CD4-positive, alpha-beta T cell (primary cell): ENCODE data around the gene NOTCH2. TPM values are rescaled to one million over a fixed set of nuclear protein-coding genes. Genes with fewer than 3 reads are reported as not detected.
A peak's percentile ranks its signal among the peaks of the same experiment; 100 is the strongest.

ENCODE experiments used
- ATAC-seq: fragments of 200-7000 bp; cut with Tn5 transposase; one replicate; pipeline ENCODE4 v1.10.0; 2022; ENCODE audit warnings: mild to moderate bottlenecking; ENCODE audit not compliant: poor library complexity
- CTCF ChIA-PET: fragments of 350-600 bp; sonication (Branson Sonifier 250); formaldehyde crosslinking; loops from one replicate; lab custom pipeline; 2021; ENCODE audit warnings: antibody characterized with exemption, inconsistent platforms; lab: Charles Lee
- POLR2A ChIA-PET: fragments of 350-600 bp; sonication (Branson Sonifier 250); formaldehyde crosslinking; loops from one replicate; lab custom pipeline; 2021; ENCODE audit warnings: antibody characterized with exemption, inconsistent platforms; lab: Charles Lee
- DNase-seq, 14 experiments: peaks; one replicate each; pipeline ENCODE4 v3.0.0-alpha.2; 2013 to 2020; ENCODE audit warnings: mixed read lengths in 2 of 14
- H3K27ac ChIP-seq, 2 donors: one replicate each; pipeline versions ENCODE4 v1.5.1 to v1.7.0; 2013; ENCODE audit warnings: low read length in 2 of 2, low read depth in 1 of 2, mild to moderate bottlenecking in 1 of 2
- H3K27me3 ChIP-seq, 2 experiments: 1 replicate in 1 of 2; 2 replicates in 1 of 2; pipeline versions ENCODE4 v1.6.1 to v1.7.0; 2013; ENCODE audit warnings: low read length in 2 of 2, control low read depth in 1 of 2, mild to moderate bottlenecking in 1 of 2, moderate library complexity in 1 of 2; ENCODE audit not compliant: insufficient read depth in 2 of 2, control insufficient read depth in 1 of 2
- H3K36me3 ChIP-seq: one replicate; pipeline ENCODE4 v1.6.1; 2013; ENCODE audit warnings: low read length, control low read depth; ENCODE audit not compliant: insufficient read depth
- H3K4me1 ChIP-seq: one replicate; pipeline ENCODE4 v1.6.1; 2013; ENCODE audit warnings: low read length, control low read depth; ENCODE audit not compliant: insufficient read depth
- H3K4me3 ChIP-seq: one replicate; pipeline ENCODE4 v1.5.1; 2013; ENCODE audit warnings: mild to moderate bottlenecking, low read length, moderate library complexity
- H3K9me3 ChIP-seq, 2 experiments: 1 replicate in 1 of 2; 2 replicates in 1 of 2; pipeline versions ENCODE4 v1.6.1 to v1.7.0; 2013; ENCODE audit warnings: low read length in 2 of 2, mild to moderate bottlenecking in 2 of 2, control low read depth in 1 of 2, moderate library complexity in 1 of 2; ENCODE audit not compliant: control insufficient read depth in 1 of 2, insufficient read depth in 1 of 2
- H3K27ac Mint-ChIP-seq: one replicate; pipeline ENCODE4 v1.8.0; 2020; ENCODE audit warnings: mixed read lengths
- H3K27me3 Mint-ChIP-seq: one replicate; pipeline ENCODE4 v1.8.0; 2021; ENCODE audit warnings: mixed read lengths
- H3K36me3 Mint-ChIP-seq: one replicate; pipeline ENCODE4 v1.8.0; 2021; ENCODE audit warnings: low read depth, mixed read lengths
- H3K4me1 Mint-ChIP-seq: one replicate; pipeline ENCODE4 v1.8.0; 2021; ENCODE audit warnings: low read depth, mixed read lengths
- H3K4me3 Mint-ChIP-seq: one replicate; pipeline ENCODE4 v1.8.0; 2020; ENCODE audit warnings: mild to moderate bottlenecking, mixed read lengths
- H3K9me3 Mint-ChIP-seq: one replicate; pipeline ENCODE4 v1.8.0; 2020; ENCODE audit warnings: mixed read lengths
- intact Hi-C, 2 experiments: fragments of 100-400 bp; cut with DNase I in 1 of 2; cut with micrococcal nuclease in 1 of 2; formaldehyde crosslinking; loops; one replicate each; pipeline versions ENCODE4 v1.15.1 to v1.9.0; 2023 to 2025; cut with DNase I, micrococcal nuclease
- total RNA-seq, 174 experiments: library from RNA in 2 of 174; stranded (reverse) in 2 of 174; gene quantifications; one replicate each; pipeline ENCODE4 v1.2.3 and lab custom pipeline; 2021 to 2026
- TF ChIP-seq, protein P1 (sequence below): fragments of 200-600 bp; IDR thresholded peaks from one replicate; pipeline ENCODE4 v1.8.0; 2022; ENCODE audit warnings: antibody characterized with exemption, mild to moderate bottlenecking

NOTCH2 gene
- total RNA-seq, 2 experiments from 2014 or later: 27.5 to 29.4 TPM

- H3K9me3 Mint-ChIP-seq: no peaks in the 10 kb centered on the region
- H3K9me3 ChIP-seq: no peaks in the 10 kb centered on the region
- ChIA-PET CTCF (interaction anchor here (1.0 to 2.1 kb wide), 7 partner anchors 10 to 211 kb away, joined by 3 to 8 read pairs (median 4); no protein-coding TSS in a partner anchor), POLR2A (no interaction called here)
- H3K4me3 Mint-ChIP-seq: no peak overlapping the region
- H3K27me3 Mint-ChIP-seq: no peaks in the 10 kb centered on the region
- no peak overlapping the region for H3K27ac ChIP-seq
- ATAC-seq (no peak), DNase-seq (no peak)
- H3K36me3 ChIP-seq: peaks cover 64% of the 10 kb centered on the region
- H3K36me3 Mint-ChIP-seq: peaks cover 77% of the 10 kb centered on the region
- peaks cover 3% of the 10 kb centered on the region for H3K4me1 Mint-ChIP-seq
- no peaks in the 10 kb centered on the region for H3K4me1 ChIP-seq
- H3K4me3 ChIP-seq: no peak overlapping the region
- TF ChIP-seq, protein P1, sequence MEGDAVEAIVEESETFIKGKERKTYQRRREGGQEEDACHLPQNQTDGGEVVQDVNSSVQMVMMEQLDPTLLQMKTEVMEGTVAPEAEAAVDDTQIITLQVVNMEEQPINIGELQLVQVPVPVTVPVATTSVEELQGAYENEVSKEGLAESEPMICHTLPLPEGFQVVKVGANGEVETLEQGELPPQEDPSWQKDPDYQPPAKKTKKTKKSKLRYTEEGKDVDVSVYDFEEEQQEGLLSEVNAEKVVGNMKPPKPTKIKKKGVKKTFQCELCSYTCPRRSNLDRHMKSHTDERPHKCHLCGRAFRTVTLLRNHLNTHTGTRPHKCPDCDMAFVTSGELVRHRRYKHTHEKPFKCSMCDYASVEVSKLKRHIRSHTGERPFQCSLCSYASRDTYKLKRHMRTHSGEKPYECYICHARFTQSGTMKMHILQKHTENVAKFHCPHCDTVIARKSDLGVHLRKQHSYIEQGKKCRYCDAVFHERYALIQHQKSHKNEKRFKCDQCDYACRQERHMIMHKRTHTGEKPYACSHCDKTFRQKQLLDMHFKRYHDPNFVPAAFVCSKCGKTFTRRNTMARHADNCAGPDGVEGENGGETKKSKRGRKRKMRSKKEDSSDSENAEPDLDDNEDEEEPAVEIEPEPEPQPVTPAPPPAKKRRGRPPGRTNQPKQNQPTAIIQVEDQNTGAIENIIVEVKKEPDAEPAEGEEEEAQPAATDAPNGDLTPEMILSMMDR: no peak
- intact Hi-C loops: loop anchor here in 1 of 2 experiments (5.0 kb wide), 1 partner anchor 161 kb away; no protein-coding TSS in a partner anchor
- no peaks in the 10 kb centered on the region for H3K27me3 ChIP-seq
- H3K27ac Mint-ChIP-seq: no peak overlapping the region
These were observed 100.9 kb downstream of the NOTCH2 start for GRCh38 chr1:119968601-119969000.

- Mint-ChIP-seq H3K4me3 (no peak overlapping the region), H3K27ac (peak overlapping the region; percentile 16), H3K9me3 (no peaks in the 10 kb centered on the region), H3K27me3 (no peaks in the 10 kb centered on the region), H3K4me1 (peaks cover 3% of the 10 kb centered on the region), H3K36me3 (peaks cover 77% of the 10 kb centered on the region)
- H3K27ac ChIP-seq: no peak overlapping the region
- ChIA-PET POLR2A (no interaction called here), CTCF (interaction anchor here (0.7 to 2.1 kb wide), 9 partner anchors 11 to 212 kb away, joined by 3 to 8 read pairs (median 4); no protein-coding TSS in a partner anchor)
- H3K9me3 ChIP-seq: no peaks in the 10 kb centered on the region
- H3K27me3 ChIP-seq: no peaks in the 10 kb centered on the region
- H3K4me3 ChIP-seq: no peak overlapping the region
- ATAC-seq (peak; percentile 99), DNase-seq (peak; percentile 55 to 83 (median 70))
- no peaks in the 10 kb centered on the region for H3K4me1 ChIP-seq
- TF ChIP-seq, protein P1: peak; percentile 94
- H3K36me3 ChIP-seq: peaks cover 69% of the 10 kb centered on the region
- intact Hi-C loops: loop anchor here in 1 of 2 experiments (5.0 kb wide), 1 partner anchor 161 kb away; no protein-coding TSS in a partner anchor
These were observed 101.4 kb downstream of the NOTCH2 start for GRCh38 chr1:119968068-119968492.

GRCh38 chr1:119966681-119967080 is 102.8 kb downstream of the NOTCH2 start:
- H3K27me3 ChIP-seq: no peaks in the 10 kb centered on the region
- peaks cover 3% of the 10 kb centered on the region for H3K4me1 Mint-ChIP-seq
- no peaks in the 10 kb centered on the region for H3K4me1 ChIP-seq
- ChIA-PET POLR2A (no interaction called here), CTCF (no interaction called here)
- H3K27me3 Mint-ChIP-seq: no peaks in the 10 kb centered on the region
- DNase-seq (no peak), ATAC-seq (no peak)
- no peak overlapping the region for H3K27ac Mint-ChIP-seq
- TF ChIP-seq, protein P1: no peak
- H3K4me3 ChIP-seq: no peak overlapping the region
- H3K9me3 ChIP-seq: no peaks in the 10 kb centered on the region
- no peak overlapping the region for H3K27ac ChIP-seq
- peaks cover 89% of the 10 kb centered on the region for H3K36me3 Mint-ChIP-seq
- peaks cover 73% of the 10 kb centered on the region for H3K36me3 ChIP-seq
- no peaks in the 10 kb centered on the region for H3K9me3 Mint-ChIP-seq
- no peak overlapping the region for H3K4me3 Mint-ChIP-seq
- intact Hi-C loops: loop anchor here in 1 of 2 experiments (5.0 kb wide), 1 partner anchor 159 kb away; no protein-coding TSS in a partner anchor
